ES-I3 (cell line): ENCODE results near the gene FAM43B.
"Not testable (repeated sequence)": the region's sequence is repeated elsewhere in the genome, so short reads cannot be mapped to it uniquely, and the experiment has no call there.

Experiments
- H3K36me3 ChIP-seq: 2 replicates; pipeline ENCODE4 v1.6.1; 2013; ENCODE audit warnings: mild to moderate bottlenecking, low read length, control low read depth, moderate library complexity; ENCODE audit not compliant: insufficient read depth
- H3K4me1 ChIP-seq: 2 replicates; pipeline ENCODE4 v1.6.1; 2013; ENCODE audit warnings: mild to moderate bottlenecking, control low read depth, low read length; ENCODE audit not compliant: insufficient read depth
- H3K9ac ChIP-seq: 2 replicates; pipeline ENCODE4 v1.6.1; 2013; ENCODE audit warnings: low read depth, mild to moderate bottlenecking, low read length, moderate library complexity
- H3K9me3 ChIP-seq: 2 replicates; pipeline ENCODE4 v1.6.1; 2013; ENCODE audit warnings: mild to moderate bottlenecking, low read length, moderate library complexity; ENCODE audit not compliant: control insufficient read depth, insufficient read depth

Gene FAM43B

GRCh38 chr1:20551945-20552727, at the start of gene FAM43B:
Gene FAM43B (plus strand): TSS chr1:20552573. CDS start chr1:20552974, 401 bp downstream.
- H3K9ac ChIP-seq: peak within 1 kb of the TSS; percentile 79
- no peaks in the 10 kb centered on the region for H3K9me3 ChIP-seq

GRCh38 chr1:20505488-20505887, 46.9 kb upstream of the FAM43B start:
- Histone ChIP-seq H3K9me3 (no peaks in the 10 kb centered on the region), H3K4me1 (no peaks in the 10 kb centered on the region; the same call in 1 of the 2 replicates), H3K9ac (no peak overlapping the region), H3K36me3 (peaks cover 2% of the 10 kb centered on the region; the same call in 1 of the 2 replicates)

More at GRCh38 chr1:20551945-20552727, at the start of gene FAM43B:
- H3K36me3 ChIP-seq: no peaks in the 10 kb centered on the region
- H3K4me1 ChIP-seq: no peaks in the 10 kb centered on the region

DNA sequence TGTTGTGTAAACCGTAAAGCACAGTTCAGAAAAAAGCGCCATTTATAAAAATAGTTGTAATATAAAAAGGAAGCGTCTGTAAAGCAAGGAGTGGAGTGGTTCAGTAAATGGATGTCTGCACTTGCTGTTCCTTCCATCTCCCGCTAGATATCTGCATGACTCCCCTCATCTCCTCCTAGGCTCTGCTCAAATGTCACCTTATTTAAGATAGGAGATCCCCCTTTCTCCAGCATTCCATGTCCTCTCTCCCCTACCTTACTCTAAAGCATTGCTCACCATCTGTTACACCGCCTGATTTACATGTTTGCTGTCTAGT, 45.2 kb upstream of the FAM43B start:
- Histone ChIP-seq H3K36me3 (peaks cover 2% of the 10 kb centered on the region; the same call in 1 of the 2 replicates), H3K9me3 (no peaks in the 10 kb centered on the region), H3K9ac (peak overlapping the region; percentile 80)

GRCh38 chr1:20507564-20508410, 44.6 kb upstream of the FAM43B start, which contains the start of gene MUL1:
Gene MUL1 (minus strand): TSS chr1:20508151. CDS start chr1:20508024, 127 bp downstream.
- peak within 1 kb of the TSS; percentile 80 for H3K9ac ChIP-seq
- peaks cover 2% of the 10 kb centered on the region; the same call in 1 of the 2 replicates for H3K36me3 ChIP-seq
- no peaks in the 10 kb centered on the region for H3K9me3 ChIP-seq
- no peaks in the 10 kb centered on the region; the same call in 1 of the 2 replicates for H3K4me1 ChIP-seq

More for the DNA sequence above, 45.2 kb upstream of the FAM43B start:
- H3K4me1 ChIP-seq: no peaks in the 10 kb centered on the region; the same call in 1 of the 2 replicates

GRCh38 chr1:20508411-20508771, 44.0 kb upstream of the FAM43B start:
- no peaks in the 10 kb centered on the region for H3K9me3 ChIP-seq
- 0 out of 2 replicates have a peak, but pooled peaks cover 2% of the 10 kb centered on the region for H3K36me3 ChIP-seq
- no peaks in the 10 kb centered on the region; the same call in 1 of the 2 replicates for H3K4me1 ChIP-seq
- peak overlapping the region; percentile 80; the same call in 1 of the 2 replicates for H3K9ac ChIP-seq

- Histone ChIP-seq H3K9ac (no peak overlapping the region), H3K9me3 (no peaks in the 10 kb centered on the region), H3K36me3 (no peaks in the 10 kb centered on the region), H3K4me1 (no peaks in the 10 kb centered on the region; the same call in 1 of the 2 replicates)
Measured at GRCh38 chr1:20511518-20512428, 40.6 kb upstream of the FAM43B start.

GRCh38 chr1:20519609-20520262, 32.6 kb upstream of the FAM43B start:
- H3K9ac ChIP-seq, H3K4me1 ChIP-seq, H3K9me3 ChIP-seq, H3K36me3 ChIP-seq: not testable (repeated sequence)

DNA sequence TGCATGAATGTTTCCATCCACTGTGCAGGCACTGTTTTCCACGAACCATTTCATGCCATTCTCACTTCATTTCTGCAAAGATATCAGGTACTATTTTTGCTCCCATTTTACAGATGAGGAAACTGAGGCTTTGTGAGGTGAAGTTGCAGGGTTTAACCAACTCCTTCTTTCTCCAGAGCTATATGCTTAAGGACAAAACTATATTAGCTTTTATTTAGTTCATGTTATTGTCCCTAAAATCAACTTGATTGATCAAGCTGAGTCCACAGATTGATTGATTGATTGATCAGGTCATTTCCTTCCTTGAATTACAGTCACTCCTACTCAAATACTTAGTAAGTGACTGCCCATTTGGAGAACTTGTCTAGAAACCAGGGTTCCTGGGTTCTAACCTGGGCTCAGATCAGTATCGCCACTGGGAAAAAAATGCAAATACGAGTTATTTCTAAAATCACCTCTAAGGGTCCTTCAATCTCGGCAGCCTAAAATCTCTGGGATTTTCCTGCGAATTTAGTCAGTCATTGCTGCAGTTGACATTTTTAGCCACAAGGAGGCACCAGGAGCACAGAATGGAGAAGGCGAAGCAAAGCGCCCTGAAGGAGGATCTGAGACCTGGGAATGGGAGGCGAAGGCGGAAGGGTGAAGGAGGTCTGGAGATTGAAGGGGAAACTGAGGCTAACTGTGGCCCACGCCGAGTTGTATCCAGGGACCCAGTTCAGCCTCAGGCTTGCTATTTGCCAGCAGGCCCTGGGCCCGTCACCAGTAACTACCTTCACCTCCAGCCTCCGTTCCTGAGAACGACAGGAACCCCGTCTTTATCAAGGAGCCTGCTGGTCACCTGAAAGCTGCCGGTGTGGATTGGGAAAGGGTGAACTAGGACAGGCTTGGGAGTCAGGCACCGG, 30.2 kb upstream of the FAM43B start:
- H3K36me3 ChIP-seq: no peaks in the 10 kb centered on the region
- no peaks in the 10 kb centered on the region for H3K9me3 ChIP-seq
- H3K4me1 ChIP-seq: no peaks in the 10 kb centered on the region
- H3K9ac ChIP-seq: peak overlapping the region; percentile 4; the same call in 1 of the 2 replicates

- H3K4me1 ChIP-seq: no peaks in the 10 kb centered on the region
Measured at GRCh38 chr1:20526267-20526666, 26.1 kb upstream of the FAM43B start.

GRCh38 chr1:20528221-20528620, 24.2 kb upstream of the FAM43B start:
- Histone ChIP-seq H3K4me1 (no peaks in the 10 kb centered on the region), H3K9ac (no peak overlapping the region), H3K9me3 (no peaks in the 10 kb centered on the region), H3K36me3 (no peaks in the 10 kb centered on the region)

More at GRCh38 chr1:20526267-20526666, 26.1 kb upstream of the FAM43B start:
- Histone ChIP-seq H3K9me3 (no peaks in the 10 kb centered on the region), H3K9ac (no peak overlapping the region), H3K36me3 (no peaks in the 10 kb centered on the region)

GRCh38 chr1:20530306-20530705, 22.1 kb upstream of the FAM43B start:
- no peaks in the 10 kb centered on the region for H3K9me3 ChIP-seq

DNA sequence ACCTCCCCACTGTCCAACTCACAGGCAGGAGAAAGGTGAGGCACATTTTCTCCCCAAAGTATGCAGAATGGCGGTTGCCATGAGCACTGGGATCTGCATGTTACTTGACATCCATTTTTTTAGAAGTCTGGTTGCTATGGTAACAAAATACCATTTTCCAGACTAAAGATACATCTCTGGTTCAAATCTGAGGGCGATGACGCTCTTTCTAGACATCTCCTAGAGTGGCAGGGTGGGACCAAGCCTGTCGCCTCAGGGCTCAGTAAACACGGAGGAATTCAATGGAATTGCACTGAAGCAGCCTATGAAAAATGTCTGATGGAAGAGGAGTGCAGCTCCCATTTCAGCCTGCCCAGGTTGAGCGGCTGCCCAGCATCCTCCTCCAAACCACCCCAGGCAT, 21.5 kb upstream of the FAM43B start:
- no peaks in the 10 kb centered on the region for H3K36me3 ChIP-seq
- no peak overlapping the region for H3K9ac ChIP-seq
- H3K9me3 ChIP-seq: no peaks in the 10 kb centered on the region
- no peaks in the 10 kb centered on the region for H3K4me1 ChIP-seq

More at GRCh38 chr1:20530306-20530705, 22.1 kb upstream of the FAM43B start:
- H3K9ac ChIP-seq: no peak overlapping the region
- no peaks in the 10 kb centered on the region for H3K36me3 ChIP-seq
- no peaks in the 10 kb centered on the region for H3K4me1 ChIP-seq
